Nephron (organoid): ENCODE measurements around the gene PPM1H.
A peak's percentile ranks its signal among the peaks of the same experiment; 100 is the strongest.
"Not testable (repeated sequence)": the region's sequence is repeated elsewhere in the genome, so short reads cannot be mapped to it uniquely, and the experiment has no call there.

Experiments used
- H3K27ac Mint-ChIP-seq, 3 experiments: 2 replicates each; pipeline ENCODE4 v1.8.0; 2020; ENCODE audit warnings: mixed read lengths in 3 of 3, mild to moderate bottlenecking in 2 of 3, moderate library complexity in 1 of 3
- H3K27me3 Mint-ChIP-seq: 2 replicates; pipeline ENCODE4 v1.8.0; 2021; ENCODE audit warnings: low read depth, mild to moderate bottlenecking, moderate library complexity, mixed read lengths
- H3K36me3 Mint-ChIP-seq: 2 replicates; pipeline ENCODE4 v1.8.0; 2020; ENCODE audit warnings: low read depth, mixed read lengths
- H3K4me1 Mint-ChIP-seq: 2 replicates; pipeline ENCODE4 v1.8.0; 2020; ENCODE audit warnings: mixed read lengths
- H3K4me3 Mint-ChIP-seq, 3 experiments: 2 replicates each; pipeline ENCODE4 v1.8.0; 2020; ENCODE audit warnings: mild to moderate bottlenecking in 3 of 3, mixed read lengths in 3 of 3, moderate library complexity in 2 of 3
- H3K9me3 Mint-ChIP-seq: 2 replicates; pipeline ENCODE4 v1.8.0; 2020; ENCODE audit warnings: mixed read lengths
- TF ChIP-seq, protein P1 (sequence below), 3 experiments: fragments of 200-600 bp; sonication (generic); IDR thresholded peaks; one replicate each; pipeline ENCODE4 v1.5.0; 2021; ENCODE audit warnings: antibody characterized with exemption in 3 of 3; ENCODE audit not compliant: unreplicated experiment in 3 of 3

The PPM1H gene

DNA sequence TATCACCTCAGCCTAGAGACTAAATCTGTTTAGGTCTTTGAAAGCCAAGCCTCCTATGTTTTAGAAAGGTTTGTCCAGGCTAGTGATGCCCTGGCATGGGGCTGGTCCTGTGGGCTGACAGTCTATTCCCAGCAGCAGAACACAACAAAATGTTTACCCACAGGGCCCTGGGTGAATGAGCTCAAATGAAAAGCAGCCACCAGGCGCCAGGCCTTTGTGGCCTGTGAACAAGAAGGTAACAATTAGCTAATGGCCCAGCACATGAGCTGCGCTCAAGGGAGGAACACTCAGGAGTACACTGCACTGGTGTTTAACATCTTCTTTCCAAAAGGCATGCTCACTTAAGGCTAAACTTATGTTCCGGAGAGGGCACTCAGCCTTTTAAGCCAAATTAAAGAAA, 266.2 kb downstream of the PPM1H start:
- H3K27ac Mint-ChIP-seq, result no peak overlapping the region
- no peaks in the 10 kb centered on the region for H3K4me1 Mint-ChIP-seq
- no peaks in the 10 kb centered on the region for H3K27me3 Mint-ChIP-seq
- H3K4me3 Mint-ChIP-seq, result no peak overlapping the region
- TF ChIP-seq, protein P1, sequence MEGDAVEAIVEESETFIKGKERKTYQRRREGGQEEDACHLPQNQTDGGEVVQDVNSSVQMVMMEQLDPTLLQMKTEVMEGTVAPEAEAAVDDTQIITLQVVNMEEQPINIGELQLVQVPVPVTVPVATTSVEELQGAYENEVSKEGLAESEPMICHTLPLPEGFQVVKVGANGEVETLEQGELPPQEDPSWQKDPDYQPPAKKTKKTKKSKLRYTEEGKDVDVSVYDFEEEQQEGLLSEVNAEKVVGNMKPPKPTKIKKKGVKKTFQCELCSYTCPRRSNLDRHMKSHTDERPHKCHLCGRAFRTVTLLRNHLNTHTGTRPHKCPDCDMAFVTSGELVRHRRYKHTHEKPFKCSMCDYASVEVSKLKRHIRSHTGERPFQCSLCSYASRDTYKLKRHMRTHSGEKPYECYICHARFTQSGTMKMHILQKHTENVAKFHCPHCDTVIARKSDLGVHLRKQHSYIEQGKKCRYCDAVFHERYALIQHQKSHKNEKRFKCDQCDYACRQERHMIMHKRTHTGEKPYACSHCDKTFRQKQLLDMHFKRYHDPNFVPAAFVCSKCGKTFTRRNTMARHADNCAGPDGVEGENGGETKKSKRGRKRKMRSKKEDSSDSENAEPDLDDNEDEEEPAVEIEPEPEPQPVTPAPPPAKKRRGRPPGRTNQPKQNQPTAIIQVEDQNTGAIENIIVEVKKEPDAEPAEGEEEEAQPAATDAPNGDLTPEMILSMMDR (IDR thresholded peaks at IDR 0.05; ENCODE audit: unreplicated experiment in 3 of 3), result no peak
- no peaks in the 10 kb centered on the region for H3K9me3 Mint-ChIP-seq
- H3K36me3 Mint-ChIP-seq, result peaks cover 33% of the 10 kb centered on the region

DNA sequence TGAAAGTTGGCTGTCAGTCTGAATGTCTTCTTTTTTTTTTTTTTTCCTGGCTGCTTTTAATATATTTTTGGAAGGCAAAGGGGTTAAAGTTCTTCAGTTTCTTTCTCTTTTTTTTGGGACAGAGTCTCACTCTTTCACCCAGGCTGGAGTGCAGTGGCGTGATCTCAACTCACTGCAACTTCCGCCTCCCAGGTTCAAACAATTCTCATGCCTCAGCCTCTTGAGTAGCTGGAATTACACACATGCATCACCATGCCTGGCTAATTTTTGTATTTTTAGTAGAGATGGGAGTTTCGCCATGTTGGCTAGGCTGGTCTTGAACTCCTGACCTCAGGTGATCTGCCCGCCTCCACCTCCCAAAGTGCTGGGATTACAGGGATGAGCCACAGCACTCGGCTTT, 270.0 kb downstream of the PPM1H start:
- H3K27me3 Mint-ChIP-seq, H3K4me1 Mint-ChIP-seq, H3K27ac Mint-ChIP-seq, H3K4me3 Mint-ChIP-seq, H3K9me3 Mint-ChIP-seq: not testable (repeated sequence)
- peaks cover 50% of the 10 kb centered on the region for H3K36me3 Mint-ChIP-seq

DNA sequence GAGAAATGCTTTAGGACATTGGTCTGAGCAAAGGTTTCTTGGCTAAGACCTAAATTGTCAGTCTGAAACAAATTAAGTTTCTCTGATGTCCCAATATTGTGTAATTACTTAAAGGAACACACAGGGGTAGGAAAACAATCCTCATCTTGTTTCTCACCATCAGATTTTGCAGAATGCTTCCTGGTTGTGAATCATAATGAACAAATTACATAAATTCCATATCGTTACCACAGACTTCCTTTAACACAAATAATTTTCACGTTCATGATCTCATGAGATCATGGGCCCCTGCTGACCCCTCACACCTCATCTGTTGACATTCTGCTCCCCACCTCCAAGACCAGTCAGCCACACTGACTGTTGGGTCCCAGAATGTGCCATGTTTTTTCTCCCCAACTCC, 274.2 kb downstream of the PPM1H start:
- Mint-ChIP-seq H3K27ac (no peak overlapping the region), H3K4me1 (peaks cover 30% of the 10 kb centered on the region), H3K27me3 (peaks cover 3% of the 10 kb centered on the region), H3K4me3 (no peak overlapping the region), H3K9me3 (peaks cover 3% of the 10 kb centered on the region), H3K36me3 (peaks cover 45% of the 10 kb centered on the region)
- TF ChIP-seq, protein P1 (IDR thresholded peaks at IDR 0.05; ENCODE audit: unreplicated experiment in 3 of 3), result no peak

DNA sequence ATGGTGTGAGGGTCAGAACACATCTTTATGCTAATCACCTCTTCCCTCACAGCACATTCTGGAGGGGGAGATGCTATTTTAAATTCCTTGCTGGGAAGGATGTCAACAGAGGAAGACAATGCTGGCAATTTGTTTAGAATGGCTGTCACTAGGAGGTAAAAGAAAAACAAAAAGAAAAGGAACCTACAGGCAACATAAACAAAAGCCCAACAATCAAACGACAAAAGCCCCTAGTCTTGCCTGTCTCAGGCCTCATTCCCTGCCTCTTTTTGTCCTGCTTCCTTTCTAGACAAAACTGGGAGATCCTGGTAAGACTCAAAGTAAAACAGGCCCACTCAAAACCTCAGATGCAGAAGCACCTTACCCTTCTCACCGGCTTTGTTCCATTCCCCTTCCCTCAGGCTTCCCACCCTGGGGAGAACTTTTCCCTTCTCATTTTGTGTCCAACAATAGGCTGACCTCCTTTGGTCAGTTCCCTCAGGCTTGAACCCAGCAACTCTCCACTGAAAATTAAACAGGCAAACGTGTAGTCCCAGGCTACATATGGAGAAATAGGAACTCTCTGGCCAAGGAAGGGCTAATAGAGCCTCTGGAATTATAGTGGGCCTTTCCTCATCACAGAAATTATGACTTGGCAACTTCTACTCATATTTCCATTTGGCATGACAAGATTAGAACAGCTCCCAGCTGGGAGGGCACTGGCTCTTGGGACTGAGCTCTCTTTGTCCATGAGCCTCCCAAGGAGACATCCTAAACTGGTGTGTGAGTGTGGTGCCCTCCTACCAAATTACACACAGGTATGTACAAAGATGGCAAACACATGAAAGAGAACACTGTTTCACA, 275.3 kb downstream of the PPM1H start:
- H3K27ac Mint-ChIP-seq, result peak overlapping the region; percentile 6 to 30 (median 27)
- peaks cover 3% of the 10 kb centered on the region for H3K27me3 Mint-ChIP-seq
- H3K9me3 Mint-ChIP-seq, result peaks cover 3% of the 10 kb centered on the region
- H3K36me3 Mint-ChIP-seq, result peaks cover 36% of the 10 kb centered on the region
- H3K4me1 Mint-ChIP-seq, result peaks cover 41% of the 10 kb centered on the region
- H3K4me3 Mint-ChIP-seq, result no peak overlapping the region
- TF ChIP-seq, protein P1 (IDR thresholded peaks at IDR 0.05; ENCODE audit: unreplicated experiment in 3 of 3), result no peak

GRCh38 chr12:62658910-62659309, 276.0 kb downstream of the PPM1H start:
- peaks cover 28% of the 10 kb centered on the region for H3K36me3 Mint-ChIP-seq
- peaks cover 42% of the 10 kb centered on the region for H3K4me1 Mint-ChIP-seq
- peaks cover 3% of the 10 kb centered on the region for H3K27me3 Mint-ChIP-seq
- H3K4me3 Mint-ChIP-seq, result no peak overlapping the region
- H3K27ac Mint-ChIP-seq, result peak overlapping the region in 1 of 3 experiments; percentile 30
- H3K9me3 Mint-ChIP-seq, result peaks cover 3% of the 10 kb centered on the region
- TF ChIP-seq, protein P1 (IDR thresholded peaks at IDR 0.05; ENCODE audit: unreplicated experiment in 3 of 3), result no peak

DNA sequence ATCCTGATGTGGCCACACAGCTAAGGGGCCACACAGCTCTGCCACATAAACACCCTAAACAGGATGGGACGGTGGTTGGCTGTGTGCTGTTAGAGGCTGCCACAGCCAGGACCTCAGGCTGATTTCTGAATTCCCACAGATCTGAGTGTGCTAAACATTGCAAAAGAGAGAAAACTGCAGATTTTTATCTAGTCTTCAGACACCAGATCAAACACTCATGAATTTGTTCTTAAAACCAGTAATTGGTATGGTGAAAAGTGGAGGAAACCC, 277.7 kb downstream of the PPM1H start:
- TF ChIP-seq, protein P1 (IDR thresholded peaks at IDR 0.05; ENCODE audit: unreplicated experiment in 3 of 3), result no peak
- Mint-ChIP-seq H3K27me3 (peaks cover 3% of the 10 kb centered on the region), H3K4me1 (peaks cover 42% of the 10 kb centered on the region), H3K27ac (peak overlapping the region in 2 of 3 experiments; percentile 15 to 54), H3K36me3 (peaks cover 21% of the 10 kb centered on the region), H3K9me3 (peaks cover 3% of the 10 kb centered on the region), H3K4me3 (no peak overlapping the region)
